ENCODE measurements around the gene ABHD16A. TPM values are rescaled to one million over a fixed set of nuclear protein-coding genes. Genes with fewer than 3 reads are reported as not detected.

The ABHD16A gene
- total and polyA plus RNA-seq, 2 of the 13 experiments (the other 11 are each of a cell fraction or from before 2014, with no cell fraction given) = 43.5 to 45.4 TPM

- no peak for TF ChIP-seq POLR2AphosphoS2 (IDR thresholded peaks at IDR 0.05; ENCODE audit: low read depth, low read length)
- no peak; the same call in 1 of the 2 replicates for TF ChIP-seq RNF2 (conservative IDR thresholded peaks at IDR 0.05; ENCODE audit: low read depth)
- no peak for TF ChIP-seq NFE2L2 (IDR thresholded peaks at IDR 0.05; ENCODE audit: low read length)
- TF ChIP-seq TBP (CRISPR knock-in tag; IDR thresholded peaks at IDR 0.05) = 0 out of 2 replicates have a peak, but pooled peaks have one; percentile 92
- TF ChIP-seq SAFB2 (CRISPR knock-in tag; IDR thresholded peaks at IDR 0.05; ENCODE audit: borderline replicate concordance, low read depth) = peak; percentile 96
- no peak for TF ChIP-seq ZNF292 (CRISPR knock-in tag; IDR thresholded peaks at IDR 0.05; ENCODE audit: borderline replicate concordance, low read depth)
- TF ChIP-seq ISX (CRISPR knock-in tag; conservative IDR thresholded peaks at IDR 0.05) = no peak
- TF ChIP-seq KLF16 (CRISPR knock-in tag; IDR thresholded peaks at IDR 0.05) = peak in 1 of 2 experiments; percentile 94; a peak in 1 of 4 replicates
- 0 out of 2 replicates have a peak, but pooled peaks have one; percentile 49 for TF ChIP-seq CHCHD3 (CRISPR knock-in tag; IDR thresholded peaks at IDR 0.05)
- TF ChIP-seq ZBTB14 (CRISPR knock-in tag; IDR thresholded peaks at IDR 0.05) = peak; percentile 78
- no peak for TF ChIP-seq ZBTB40 (IDR thresholded peaks at IDR 0.05)
- TF ChIP-seq ZBTB40 (CRISPR knock-in tag; IDR thresholded peaks at IDR 0.05) = peak; percentile 84
- TF ChIP-seq MAX (IDR thresholded peaks at IDR 0.05) = no peak
- peak; percentile 65 for TF ChIP-seq ARID5B (CRISPR knock-in tag; IDR thresholded peaks at IDR 0.05)
- TF ChIP-seq RCOR2 (CRISPR knock-in tag; IDR thresholded peaks at IDR 0.05) = no peak
Observed at GRCh38 chr6:31660381-31661261, 42.5 kb downstream of the ABHD16A start, which contains the start of gene C6orf47 (continued).
